Keratinocyte (primary cell): ENCODE data around the gene TRIM28.

ENCODE experiments used
- CTCF ChIP-seq, 3 experiments: IDR thresholded peaks in 1 of 3; conservative IDR thresholded peaks in 1 of 3; optimal IDR thresholded peaks in 1 of 3; 2 replicates in 2 of 3; 3 replicates in 1 of 3; pipeline versions ENCODE3 to v1.5.1; 2011; ENCODE audit warnings: low read length in 3 of 3, mild to moderate bottlenecking in 3 of 3, moderate library complexity in 2 of 3, control low read depth in 1 of 3, inconsistent platforms in 1 of 3; ENCODE audit not compliant: insufficient read depth in 2 of 3; ENCODE audit errors: extremely low read depth in 1 of 3
- EZH2 ChIP-seq: IDR thresholded peaks from one replicate; pipeline ENCODE4 v1.6.1; 2012; ENCODE audit warnings: inconsistent platforms, mild to moderate bottlenecking, low read length, moderate library complexity

- TF ChIP-seq CTCF (optimal IDR thresholded peaks at IDR 0.05 in 1 of 3, IDR thresholded peaks at IDR 0.05 in 1 of 3, conservative IDR thresholded peaks at IDR 0.05 in 1 of 3; ENCODE audit: extremely low read depth in 1 of 3, insufficient read depth in 2 of 3, low read length in 3 of 3) (no peak), EZH2 (no peak)
Observed at GRCh38 chr19:58551577-58552471, 8.0 kb downstream of the TRIM28 start.
